Left lobe of liver (tissue), 2 donors: ENCODE measurements around the gene GMDS. TPM values are rescaled to one million over a fixed set of nuclear protein-coding genes. Genes with fewer than 3 reads are reported as not detected.
A peak's percentile ranks its signal among the peaks of the same experiment; 100 is the strongest.

Source experiments
- ATAC-seq: fragments of 200-7000 bp; cut with Tn5 transposase; one replicate; pipeline ENCODE4 v1.9.1; 2020; ENCODE audit warnings: mild to moderate bottlenecking, moderate library complexity
- DNase-seq: peaks from one replicate; pipeline ENCODE4 v3.0.0-alpha.2; 2020; ENCODE audit warnings: low spot score
- total RNA-seq: library from RNA; stranded (reverse); gene quantifications from one replicate; pipeline ENCODE4 v1.2.1, GENCODE V29; 2021
- donor health status: DM: no; HTN: no; CAD: no; lungs with moderate emphysema.
- donor health status: DM: no; HTN: yes; CAD: no.

Gene GMDS
- total RNA-seq, 1 donor from 2014 or later = 23.9 TPM

DNA sequence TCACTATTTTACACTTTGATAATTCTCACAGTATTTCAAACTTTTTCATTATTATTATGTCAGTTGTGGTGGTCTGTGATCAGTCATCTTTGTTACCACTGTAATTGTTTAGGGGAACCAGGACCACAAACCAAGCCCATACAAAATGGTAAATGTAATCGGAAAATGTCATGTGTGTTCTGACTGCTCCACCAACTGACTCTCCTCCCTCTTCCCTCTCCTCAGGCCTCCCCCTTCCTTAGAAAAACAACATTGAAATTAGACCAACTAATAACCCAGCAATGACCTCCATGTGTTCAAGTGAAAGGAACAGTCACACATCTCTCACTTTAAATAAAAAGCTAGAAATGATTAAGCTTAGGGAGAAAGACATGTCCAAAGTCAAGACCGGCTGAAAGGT lies 63.8 kb downstream of the GMDS start:
- ATAC-seq = no peak
- no peak for DNase-seq

DNA sequence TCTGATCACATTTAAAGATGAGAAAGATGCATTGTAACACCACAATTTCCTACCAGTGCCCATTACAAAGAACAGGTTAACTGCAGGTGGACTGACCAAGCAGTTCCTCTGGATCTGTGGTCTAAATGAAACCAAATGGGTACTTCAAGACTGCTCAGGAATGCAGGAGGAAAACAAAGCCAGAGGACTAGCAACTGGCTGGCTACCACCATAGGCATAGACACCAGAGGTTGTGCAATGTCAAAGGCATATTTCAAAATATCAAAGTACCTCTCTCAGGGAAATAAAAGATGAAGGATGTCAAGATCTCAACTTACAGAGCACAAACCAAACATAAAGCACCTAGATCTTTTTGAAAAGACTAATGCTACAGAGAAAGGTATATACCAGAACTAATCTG lies 65.5 kb downstream of the GMDS start:
- ATAC-seq (peak; percentile 50), DNase-seq (no peak)

DNA sequence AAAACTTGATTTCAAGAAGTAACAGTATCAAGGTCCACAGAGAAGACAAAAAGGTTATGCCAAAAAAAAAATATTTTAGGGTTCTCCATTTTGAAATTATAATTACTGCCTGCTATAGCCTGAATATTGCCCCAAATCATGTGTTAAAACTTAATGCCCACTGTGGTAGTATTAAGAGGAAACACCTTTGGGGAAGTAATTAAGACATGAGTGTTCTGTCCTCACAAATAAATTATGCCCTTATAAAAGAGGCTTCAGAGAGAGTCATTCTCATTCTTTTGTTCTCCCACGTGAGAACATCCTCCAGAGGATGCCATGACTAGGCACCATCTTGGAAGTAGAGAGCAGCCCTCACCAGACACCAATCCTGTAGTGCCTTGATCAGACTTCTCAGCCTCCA lies 66.2 kb downstream of the GMDS start:
- DNase-seq = no peak
- no peak for ATAC-seq

DNA sequence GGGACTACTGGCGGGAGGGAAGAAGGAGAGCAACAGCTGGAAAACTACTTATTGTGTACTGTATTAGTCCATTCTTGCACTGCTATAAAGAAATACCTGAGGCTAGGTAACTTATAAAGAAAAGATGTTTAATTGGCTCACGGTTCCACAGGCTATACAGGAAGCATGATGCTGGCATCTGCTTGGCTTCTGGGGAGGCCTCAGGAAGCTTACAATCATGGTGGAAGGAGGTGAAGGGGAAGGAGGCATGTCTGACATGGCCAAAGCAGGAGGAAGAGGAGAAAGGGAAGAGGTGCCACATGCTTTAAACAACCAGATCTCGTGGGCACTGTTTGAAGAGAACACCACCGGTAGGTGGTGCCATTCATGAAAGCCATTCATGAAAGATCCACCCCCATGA lies 67.3 kb downstream of the GMDS start:
- no peak for ATAC-seq
- no peak for DNase-seq

DNA sequence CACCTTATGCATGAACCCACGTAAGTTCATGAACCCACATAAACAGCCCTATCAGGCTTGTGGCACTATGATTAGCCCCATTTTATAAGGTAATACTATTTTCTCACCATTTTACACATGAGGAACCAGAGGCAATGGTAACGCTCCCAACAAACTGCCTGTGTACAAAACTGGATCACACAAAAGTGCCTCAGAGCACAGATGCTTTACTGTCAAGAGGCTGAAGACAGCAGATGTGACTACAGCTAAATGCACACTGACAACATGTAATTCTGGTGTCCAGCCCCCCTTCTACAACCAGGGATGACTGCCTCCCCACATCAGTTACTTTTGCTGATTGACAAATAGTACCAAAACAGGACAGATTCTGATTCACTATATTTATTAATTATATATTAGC lies 69.6 kb downstream of the GMDS start:
- ATAC-seq = no peak

DNA sequence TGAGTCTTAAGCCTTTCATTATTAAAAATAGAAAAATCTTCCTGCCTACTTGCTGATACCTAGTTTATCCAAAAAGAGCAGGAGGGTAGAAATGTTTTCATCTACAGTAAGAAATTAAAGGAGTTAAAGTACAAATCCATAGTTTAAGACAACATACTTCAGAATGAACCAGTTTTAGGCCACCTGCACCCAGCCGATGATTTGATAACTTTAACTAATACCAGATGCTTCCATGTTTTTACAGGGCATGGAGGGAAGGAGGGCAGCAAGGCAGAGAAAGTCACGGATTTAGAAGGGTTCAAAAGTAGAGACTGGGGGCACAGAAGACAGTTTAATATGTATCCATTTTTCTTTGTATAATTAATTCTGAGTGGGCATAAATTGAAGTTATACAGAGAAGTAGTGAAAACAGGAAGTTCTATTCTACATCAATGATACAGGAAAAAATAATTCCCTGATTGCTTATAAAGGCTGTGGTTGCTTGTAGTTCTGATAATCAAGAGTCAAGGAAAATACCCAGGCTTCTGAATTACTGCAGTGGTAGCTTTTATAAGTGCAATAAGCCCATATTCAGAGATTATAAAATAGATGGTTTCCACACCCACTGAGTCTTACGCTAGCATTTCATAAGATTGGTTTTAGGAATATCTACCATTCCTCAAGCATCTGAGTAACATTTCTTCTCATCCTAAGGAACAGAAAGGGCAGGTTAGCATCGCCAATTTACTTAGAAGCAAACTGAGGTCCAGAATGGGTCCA lies 72.0 kb downstream of the GMDS start:
- ATAC-seq = no peak
- no peak for DNase-seq

More for the DNA sequence above, 69.6 kb downstream of the GMDS start:
- no peak for DNase-seq

DNA sequence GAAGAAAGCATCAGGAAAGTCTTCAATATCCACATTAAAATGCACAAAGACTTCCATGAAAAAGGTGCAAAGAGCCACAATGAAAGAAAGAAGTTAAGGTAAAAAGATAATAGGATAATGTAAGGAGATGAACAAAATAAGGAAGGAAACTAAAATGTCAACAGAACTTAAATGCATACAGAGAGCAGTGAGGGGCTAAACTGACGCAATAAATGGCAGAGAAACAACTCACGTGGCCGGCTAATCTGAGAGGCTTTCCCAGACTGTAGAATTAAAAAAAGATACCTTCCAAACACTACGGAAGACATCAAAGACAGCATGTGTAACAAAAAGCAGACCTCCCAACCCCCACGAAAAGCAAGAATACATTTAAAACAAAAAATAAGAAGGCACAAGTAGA lies 73.7 kb downstream of the GMDS start:
- ATAC-seq = no peak

DNA sequence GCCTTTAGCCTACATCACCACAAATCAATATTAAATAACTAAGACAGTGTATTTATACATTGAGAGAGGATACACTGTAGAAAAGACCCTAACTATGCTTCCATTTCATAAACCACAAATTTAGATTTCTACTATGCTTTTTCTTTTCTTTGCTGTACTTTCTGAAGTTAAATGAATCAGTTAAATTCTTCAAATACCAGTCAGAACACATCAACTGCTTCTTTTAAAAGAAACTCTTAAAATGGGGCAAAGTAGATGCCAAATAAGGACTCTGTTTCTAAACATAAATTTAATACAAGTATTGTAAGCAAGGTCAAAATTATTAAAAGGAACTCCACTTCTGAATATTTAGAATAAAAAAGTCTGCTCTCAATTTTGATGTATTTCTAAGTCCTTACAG lies 76.9 kb downstream of the GMDS start:
- ATAC-seq (no peak), DNase-seq (no peak)

More for the DNA sequence above, 73.7 kb downstream of the GMDS start:
- no peak for DNase-seq

DNA sequence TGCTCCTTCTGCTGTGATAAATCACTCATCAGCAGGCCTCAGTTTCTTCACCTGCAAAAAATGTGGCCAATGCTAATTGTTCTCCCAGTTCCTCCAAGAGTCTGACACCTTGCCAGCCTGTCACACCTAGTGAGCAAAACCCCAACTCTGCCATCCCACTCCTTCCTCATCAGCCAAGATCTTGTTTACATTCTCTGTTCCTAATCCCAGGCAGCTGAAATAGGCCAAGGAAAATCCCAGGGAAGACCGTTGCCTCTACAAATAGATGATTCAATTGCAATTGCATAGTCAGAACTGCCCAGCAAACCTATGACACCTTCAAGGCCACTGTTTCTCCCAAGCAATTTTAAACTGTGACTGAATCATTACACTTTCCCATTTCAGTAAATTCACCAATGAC lies 78.7 kb downstream of the GMDS start:
- no peak for ATAC-seq

DNA sequence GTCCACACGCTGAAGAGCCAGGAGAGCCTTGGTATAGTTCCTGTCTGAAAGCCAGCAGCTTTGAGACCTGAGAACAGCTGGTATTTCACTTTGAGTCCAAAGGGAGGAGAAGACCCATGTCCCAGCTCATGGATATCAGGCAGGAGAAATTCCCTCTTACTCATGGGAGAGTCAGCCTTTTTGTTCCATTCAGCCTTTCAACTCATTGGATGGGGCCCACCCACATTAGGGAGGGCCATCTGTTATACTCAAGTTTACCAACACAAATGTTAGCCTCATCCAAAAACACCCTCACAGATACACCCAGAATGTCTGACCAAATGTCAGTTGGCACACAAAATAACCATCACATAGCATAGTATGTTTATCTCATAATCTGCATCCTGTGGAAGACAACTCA lies 80.1 kb downstream of the GMDS start:
- DNase-seq (no peak), ATAC-seq (no peak)

More for the DNA sequence above, 78.7 kb downstream of the GMDS start:
- no peak for DNase-seq

DNA sequence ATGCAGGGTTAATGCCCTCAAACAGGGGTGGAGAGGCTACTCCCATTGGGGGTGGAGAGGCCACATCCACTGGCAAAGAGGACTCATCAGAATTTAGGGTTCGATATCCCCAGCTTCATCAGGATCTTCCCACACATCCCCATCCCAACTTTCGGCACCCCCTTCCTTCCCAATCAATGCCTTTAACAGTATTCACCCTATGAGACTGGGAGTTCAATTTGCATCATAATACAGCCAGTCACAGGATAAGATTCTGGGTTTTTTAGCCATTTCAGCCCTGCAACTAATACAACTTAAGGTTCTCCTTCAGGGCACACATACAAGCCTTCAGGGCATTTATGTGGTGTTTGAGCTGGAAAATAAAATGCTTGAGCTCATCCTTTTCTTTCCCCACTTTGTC lies 80.9 kb downstream of the GMDS start:
- no peak for ATAC-seq

DNA sequence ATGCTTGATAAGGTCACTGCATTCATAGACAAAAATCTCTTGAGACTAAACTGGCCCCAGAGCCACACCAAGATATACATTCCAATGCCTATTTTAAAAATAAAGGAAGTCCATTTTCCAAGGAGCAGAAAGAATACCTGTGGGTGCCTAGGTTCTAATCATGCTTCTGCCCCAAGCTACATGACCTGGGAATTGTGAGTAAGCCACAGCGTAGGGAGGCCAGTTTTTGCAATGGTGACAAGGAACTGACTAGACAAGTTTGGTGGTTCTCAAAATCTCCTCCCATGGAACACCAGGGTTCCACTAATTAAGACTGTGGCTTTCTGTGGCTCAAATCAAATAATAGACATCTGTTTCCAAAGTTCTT lies 83.3 kb downstream of the GMDS start:
- ATAC-seq = no peak
- no peak for DNase-seq

More for the DNA sequence above, 80.9 kb downstream of the GMDS start:
- DNase-seq = no peak

DNA sequence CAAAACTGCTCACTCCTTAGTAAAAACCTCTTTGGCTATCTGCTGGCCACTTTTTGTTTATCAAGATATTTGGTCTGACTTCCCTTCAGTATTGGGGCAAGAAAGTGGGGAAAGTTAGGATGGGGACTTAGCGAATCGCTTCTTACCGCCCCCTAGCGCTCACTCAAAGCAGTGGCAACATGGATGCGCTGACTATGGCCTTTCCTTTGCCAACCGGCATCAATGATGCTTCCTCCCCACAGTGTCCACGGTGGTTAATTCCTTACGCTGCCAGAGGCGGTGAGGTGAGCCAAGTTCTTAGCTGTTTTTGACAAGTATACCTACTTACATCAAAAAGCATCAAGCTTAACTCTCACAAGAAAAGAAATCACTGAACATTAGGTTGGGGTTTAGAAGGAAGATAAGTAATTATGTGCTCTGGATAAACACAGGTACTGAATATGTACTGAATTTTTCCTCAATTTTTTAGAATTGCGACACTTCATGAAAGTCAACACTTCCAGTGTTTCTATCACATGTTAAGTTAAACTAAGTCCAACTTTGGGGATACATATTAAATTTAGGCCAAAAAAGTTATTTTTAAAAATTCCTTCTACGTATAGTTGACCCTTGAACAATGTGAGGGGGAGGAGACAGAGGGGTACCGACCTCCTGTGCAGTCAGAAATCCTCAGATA lies 86.7 kb downstream of the GMDS start:
- ATAC-seq (peak; percentile 49), DNase-seq (no peak)

DNA sequence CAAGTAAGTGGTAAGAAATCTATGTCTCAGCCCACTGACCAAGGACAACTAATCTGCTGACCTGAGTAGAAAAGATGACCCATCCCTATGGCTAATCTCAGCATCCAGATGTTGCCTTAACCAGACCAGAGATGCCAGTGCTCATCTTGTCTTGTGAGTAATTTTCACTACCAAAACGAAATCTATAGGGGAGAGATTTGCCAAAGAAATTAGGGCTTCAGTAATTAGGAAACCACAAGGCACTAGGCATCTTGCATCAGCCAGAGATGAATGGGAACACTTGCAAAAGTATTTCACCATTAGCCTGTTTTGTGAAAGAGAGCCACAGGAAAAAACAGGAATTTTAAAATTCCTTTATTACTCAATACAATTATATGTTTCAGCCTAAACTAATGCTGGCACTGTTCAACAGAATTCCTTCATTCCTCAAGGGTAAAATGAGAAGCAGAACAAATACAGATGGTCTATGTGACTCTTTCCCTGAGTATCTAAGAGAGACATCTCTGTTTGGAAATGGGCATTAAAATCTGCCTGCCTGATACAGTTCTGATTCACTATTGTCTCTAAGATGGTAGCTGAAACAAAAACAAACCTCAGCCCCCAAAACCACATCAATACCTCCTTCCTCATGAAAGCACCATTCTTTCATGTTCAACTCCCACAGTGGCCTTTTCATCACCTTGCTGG lies 87.8 kb downstream of the GMDS start:
- ATAC-seq = no peak
- DNase-seq = no peak

DNA sequence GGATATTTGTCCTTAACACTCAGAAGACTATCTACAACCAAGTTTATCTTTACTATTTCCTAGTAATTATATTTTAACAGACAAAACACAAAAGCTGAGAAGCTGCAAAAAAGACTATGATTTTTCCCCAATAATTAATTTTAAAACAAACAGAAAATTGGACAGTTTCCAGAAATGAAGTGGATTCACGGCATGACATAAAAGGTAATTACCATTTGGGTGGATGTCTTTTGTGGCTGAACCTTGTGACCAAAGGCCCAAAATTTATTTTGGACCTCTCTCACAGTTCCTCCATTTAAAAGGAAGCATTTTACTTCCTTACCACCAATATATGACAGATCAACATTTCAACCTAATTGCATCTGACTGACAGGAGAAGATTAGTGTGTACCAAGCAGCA lies 90.2 kb downstream of the GMDS start:
- ATAC-seq (no peak), DNase-seq (no peak)

DNA sequence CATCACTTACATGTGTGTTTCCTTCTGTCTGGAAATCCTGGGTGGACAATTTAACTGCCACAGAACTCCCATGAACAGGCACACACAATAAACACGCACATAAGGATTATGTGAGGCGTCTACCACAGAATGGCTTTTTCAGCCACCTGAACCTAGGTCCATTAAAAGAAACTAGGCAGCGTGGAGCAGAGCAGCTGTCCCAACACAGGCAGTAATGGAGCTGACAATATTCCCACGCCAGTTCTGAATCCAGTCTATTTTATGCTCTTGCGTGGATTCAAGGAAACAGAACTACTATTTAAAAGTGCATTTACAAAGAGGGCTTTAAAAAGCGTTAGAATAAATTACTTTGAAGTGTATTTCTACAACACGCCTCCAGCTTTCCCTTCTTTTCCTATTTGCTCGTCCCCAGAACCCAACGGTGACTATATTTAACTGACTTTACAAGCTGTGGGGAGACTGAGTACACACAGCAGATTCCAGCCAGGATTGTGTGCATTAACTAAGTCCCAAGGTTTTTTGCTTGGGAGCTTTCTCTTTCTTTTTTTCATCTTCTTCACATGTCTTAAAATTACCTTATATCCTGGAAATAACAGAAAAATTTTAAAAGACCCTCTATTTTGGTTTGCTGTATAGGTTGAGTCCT lies 95.9 kb downstream of the GMDS start:
- ATAC-seq = no peak
- DNase-seq = no peak

DNA sequence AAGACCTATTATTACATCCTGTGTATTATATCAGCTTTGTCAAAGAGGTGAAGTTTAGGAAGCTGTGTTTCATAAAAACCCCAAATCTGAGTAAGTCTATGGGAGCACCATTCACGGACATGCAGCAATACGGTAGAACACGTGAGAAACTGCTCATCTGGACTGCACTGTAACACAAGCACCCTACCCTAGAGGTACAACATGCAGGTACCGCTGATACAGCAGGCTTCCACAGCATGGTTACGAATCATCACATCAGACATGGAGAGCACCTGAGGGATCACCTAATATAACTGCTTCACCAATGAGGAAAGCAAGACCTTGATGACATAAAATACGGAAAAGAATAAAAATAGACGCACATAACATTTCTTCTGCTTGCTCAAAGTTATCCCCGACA lies 96.7 kb downstream of the GMDS start:
- DNase-seq (no peak), ATAC-seq (no peak)

DNA sequence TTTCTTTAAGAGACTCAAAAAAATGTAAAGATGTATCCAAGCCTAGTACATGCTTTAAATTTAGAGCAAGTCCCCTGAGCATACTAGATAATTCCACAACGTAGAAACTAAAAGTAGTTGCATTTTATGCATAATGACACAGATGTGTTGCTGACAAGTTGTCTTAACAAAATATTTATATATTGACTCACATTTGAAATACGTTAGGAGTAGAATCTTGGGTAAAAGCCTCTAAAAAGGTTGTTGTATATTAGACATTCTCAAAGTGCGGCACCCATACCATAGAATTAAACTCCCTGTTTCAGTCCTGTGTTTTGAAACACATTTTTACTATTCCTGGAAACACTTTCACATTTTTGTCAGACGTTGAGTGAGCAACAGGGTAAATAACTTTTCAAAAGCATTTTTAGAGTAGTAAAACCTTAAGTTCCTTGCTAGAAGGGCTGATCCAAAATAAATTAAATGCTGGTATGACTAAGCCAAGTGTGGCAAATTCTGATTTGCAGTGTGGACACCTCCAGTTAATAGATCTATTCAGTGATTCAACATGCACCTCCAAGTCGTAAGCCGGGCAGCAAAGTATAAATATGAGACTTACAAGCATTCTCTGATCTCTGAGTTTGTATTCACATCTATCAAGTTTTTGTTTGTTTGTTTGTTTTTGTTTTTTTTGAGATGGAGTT lies 97.5 kb downstream of the GMDS start:
- no peak for ATAC-seq
- DNase-seq = no peak

DNA sequence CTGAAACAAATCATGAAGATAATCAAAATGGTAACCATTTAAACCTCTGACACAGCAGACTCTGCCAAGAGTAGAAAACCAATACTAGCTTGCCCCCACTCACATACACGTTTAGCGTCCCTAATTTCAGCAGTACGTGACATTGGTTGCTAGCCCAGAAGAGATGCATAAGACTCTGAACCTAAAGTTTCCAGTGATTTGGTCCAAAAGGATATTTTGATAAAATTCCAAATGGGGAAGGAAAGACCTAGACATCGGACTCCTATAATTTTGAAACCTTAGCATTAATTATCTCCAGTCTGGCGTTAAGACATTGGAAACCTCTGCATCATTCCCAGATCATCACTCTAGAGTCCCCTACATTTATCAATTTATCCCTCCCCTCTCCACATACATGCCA lies 98.1 kb downstream of the GMDS start:
- DNase-seq = no peak
- no peak for ATAC-seq

DNA sequence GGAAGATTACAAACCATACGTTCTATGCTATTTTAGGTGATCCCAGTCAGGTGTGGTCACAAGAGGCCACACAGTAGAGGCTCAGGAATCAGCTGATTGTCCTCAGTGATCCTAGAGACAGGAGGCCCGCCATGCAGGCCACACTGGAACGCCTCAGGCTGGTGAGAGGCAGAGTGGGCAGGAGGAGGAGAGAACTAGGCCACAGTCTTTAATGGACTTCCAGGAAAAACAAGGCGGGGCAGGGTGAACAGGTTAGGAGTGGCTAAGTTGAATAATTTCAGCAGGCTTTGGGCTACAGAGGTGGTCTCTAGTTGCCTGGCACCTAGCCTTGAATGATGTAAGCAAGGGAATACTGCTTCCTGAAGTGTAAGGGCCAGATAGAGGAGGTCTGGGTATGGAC lies 101.2 kb downstream of the GMDS start:
- ATAC-seq (no peak), DNase-seq (no peak)

DNA sequence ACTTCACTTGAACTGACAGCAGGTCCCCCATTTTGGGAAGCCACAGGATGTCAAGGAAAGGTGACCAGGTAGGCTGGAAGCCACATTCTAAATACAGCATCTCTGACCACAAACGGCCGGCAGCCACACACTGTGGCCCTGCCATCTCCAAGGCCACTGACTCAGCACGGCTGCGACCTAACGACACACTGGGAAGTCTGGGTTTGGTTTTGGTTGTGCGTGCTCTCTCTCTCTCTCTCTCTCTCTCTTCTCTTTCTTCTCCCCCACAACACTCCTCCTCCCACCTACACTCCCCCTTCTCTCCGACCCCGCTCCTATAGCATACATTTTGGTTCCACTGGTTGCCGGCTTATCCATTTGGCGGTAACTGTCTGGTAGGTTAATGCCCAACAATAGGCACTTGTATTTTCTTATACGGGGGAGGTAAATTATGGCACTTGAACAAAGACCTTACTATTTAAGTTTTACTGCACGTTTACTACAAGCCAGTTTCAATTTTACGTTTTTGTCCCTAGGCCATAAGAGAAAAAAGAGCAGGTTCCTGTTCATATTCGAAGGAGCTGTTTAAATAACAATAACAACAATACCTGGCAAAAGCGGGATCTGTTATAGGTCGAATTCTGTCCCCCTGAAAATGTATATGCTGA lies 103.6 kb downstream of the GMDS start:
- ATAC-seq (no peak), DNase-seq (no peak)
